Right lobe of liver (tissue), 4 donors: ENCODE measurements around the gene CERS6.

Experiments used
- POLR2A ChIP-seq: fragments of 450-650 bp; IDR thresholded peaks from one replicate; pipeline ENCODE4 v1.6.1; 2017; ENCODE audit warnings: antibody characterized with exemption, mild to moderate bottlenecking
- TF ChIP-seq, protein P1 (sequence below), 4 donors: fragments of 200-600 bp in 3 of 4; fragments of 450-650 bp in 1 of 4; IDR thresholded peaks; one replicate each; pipeline versions ENCODE4 v1.5.1 to v1.8.0; 2016 to 2022; ENCODE audit warnings: antibody characterized with exemption in 4 of 4, mild to moderate bottlenecking in 2 of 4
- donor health status: DM: no; HTN: no; CAD: no.
- donor health status: DM: no; HTN: no; CAD: no.
- donor health status: DM: no; HTN: yes; CAD: no.

DNA sequence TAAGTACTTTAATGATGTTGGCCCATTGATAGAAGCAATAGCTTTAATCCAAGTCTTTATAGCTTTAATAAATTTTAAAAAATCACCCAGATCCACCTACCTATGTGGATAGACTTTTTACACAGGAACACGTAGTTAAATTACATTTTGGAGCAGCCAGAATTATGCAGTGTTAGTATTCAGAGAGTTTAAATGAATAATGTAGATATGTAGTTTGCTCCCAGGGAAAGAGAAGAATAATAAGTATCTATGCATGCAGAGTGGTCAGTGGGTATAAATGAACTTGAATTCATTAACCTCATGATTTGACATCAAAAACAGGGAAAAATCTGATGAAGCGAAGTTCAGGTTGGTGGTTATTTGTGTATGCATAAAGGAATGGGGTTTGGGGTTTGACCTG lies 146.3 kb downstream of the CERS6 start:
- TF ChIP-seq, protein P1, sequence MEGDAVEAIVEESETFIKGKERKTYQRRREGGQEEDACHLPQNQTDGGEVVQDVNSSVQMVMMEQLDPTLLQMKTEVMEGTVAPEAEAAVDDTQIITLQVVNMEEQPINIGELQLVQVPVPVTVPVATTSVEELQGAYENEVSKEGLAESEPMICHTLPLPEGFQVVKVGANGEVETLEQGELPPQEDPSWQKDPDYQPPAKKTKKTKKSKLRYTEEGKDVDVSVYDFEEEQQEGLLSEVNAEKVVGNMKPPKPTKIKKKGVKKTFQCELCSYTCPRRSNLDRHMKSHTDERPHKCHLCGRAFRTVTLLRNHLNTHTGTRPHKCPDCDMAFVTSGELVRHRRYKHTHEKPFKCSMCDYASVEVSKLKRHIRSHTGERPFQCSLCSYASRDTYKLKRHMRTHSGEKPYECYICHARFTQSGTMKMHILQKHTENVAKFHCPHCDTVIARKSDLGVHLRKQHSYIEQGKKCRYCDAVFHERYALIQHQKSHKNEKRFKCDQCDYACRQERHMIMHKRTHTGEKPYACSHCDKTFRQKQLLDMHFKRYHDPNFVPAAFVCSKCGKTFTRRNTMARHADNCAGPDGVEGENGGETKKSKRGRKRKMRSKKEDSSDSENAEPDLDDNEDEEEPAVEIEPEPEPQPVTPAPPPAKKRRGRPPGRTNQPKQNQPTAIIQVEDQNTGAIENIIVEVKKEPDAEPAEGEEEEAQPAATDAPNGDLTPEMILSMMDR (IDR thresholded peaks at IDR 0.05) = no peak
- no peak for TF ChIP-seq POLR2A
